Measurements from ENCODE around the gene CCNY.

Gene CCNY

GRCh38 chr10:35448687-35449662, 112.7 kb downstream of the CCNY start:
- DNase-seq = peak in 20 of 56 donors; percentile 19 to 64 (median 34)

- DNase-seq = no peak
Observed at GRCh38 chr10:35449944-35450343, 113.6 kb downstream of the CCNY start.

- peak in 1 of 56 donors; percentile 41 for DNase-seq
Observed at GRCh38 chr10:35451151-35452016, 115.1 kb downstream of the CCNY start.

GRCh38 chr10:35452171-35452570, 115.9 kb downstream of the CCNY start:
- no peak for DNase-seq

GRCh38 chr10:35452847-35453246, 116.5 kb downstream of the CCNY start:
- DNase-seq = no peak

GRCh38 chr10:35453855-35454532, 117.7 kb downstream of the CCNY start:
- DNase-seq = peak in 2 of 56 donors; percentile 36 to 44

- peak in 2 of 56 donors; percentile 21 to 29 for DNase-seq
Observed at GRCh38 chr10:35456153-35456720, 119.9 kb downstream of the CCNY start.

GRCh38 chr10:35456784-35457183, 120.5 kb downstream of the CCNY start:
- peak in 1 of 56 donors; percentile 57 for DNase-seq

GRCh38 chr10:35458500-35459448, 122.5 kb downstream of the CCNY start:
- DNase-seq = peak in 1 of 56 donors; percentile 24

- no peak for DNase-seq
Observed at GRCh38 chr10:35459449-35459847, 123.1 kb downstream of the CCNY start.

- DNase-seq = no peak
Observed at GRCh38 chr10:35460852-35461460, 124.6 kb downstream of the CCNY start.

GRCh38 chr10:35462491-35462934, 126.2 kb downstream of the CCNY start:
- peak in 18 of 56 donors; percentile 25 to 65 (median 40) for DNase-seq

- no peak for DNase-seq
Observed at GRCh38 chr10:35463105-35463867, 127.0 kb downstream of the CCNY start.

- no peak for DNase-seq
Observed at GRCh38 chr10:35463878-35464277, 127.6 kb downstream of the CCNY start.

- DNase-seq = no peak
Observed at GRCh38 chr10:35464825-35465456, 128.6 kb downstream of the CCNY start.

- DNase-seq = no peak
Observed at GRCh38 chr10:35465673-35466072, 129.4 kb downstream of the CCNY start.

- no peak for DNase-seq
Observed at GRCh38 chr10:35466170-35466569, 129.9 kb downstream of the CCNY start.

- no peak for DNase-seq
Observed at GRCh38 chr10:35466661-35467060, 130.4 kb downstream of the CCNY start.

All from amygdala (tissue), 56 donors.